CD4-positive, alpha-beta T cell treated with Interleukin-15 for 4 hours (primary cell): Measurements from ENCODE around the gene SHC1.
A peak's percentile ranks its signal among the peaks of the same experiment; 100 is the strongest.

Experiments
- DNase-seq: peaks from one replicate; pipeline ENCODE4 v3.0.0-alpha.2; 2020; ENCODE audit warnings: low spot score

SHC1 gene

GRCh38 chr1:155008015-155008941 lies 37.7 kb upstream of the SHC1 start:
- no peak for DNase-seq

GRCh38 chr1:155007251-155007828 lies 36.8 kb upstream of the SHC1 start:
- DNase-seq, result no peak

GRCh38 chr1:155006601-155007101 lies 36.1 kb upstream of the SHC1 start:
- DNase-seq, result peak; percentile 46

- no peak for DNase-seq
Observed at GRCh38 chr1:155005076-155006011, 34.8 kb upstream of the SHC1 start.

- no peak for DNase-seq
Observed at GRCh38 chr1:155004352-155005075, 34.0 kb upstream of the SHC1 start.

GRCh38 chr1:155003766-155004351 lies 33.3 kb upstream of the SHC1 start:
- DNase-seq, result no peak

GRCh38 chr1:155003227-155003765 lies 32.7 kb upstream of the SHC1 start:
- no peak for DNase-seq

GRCh38 chr1:155002464-155003226 lies 32.1 kb upstream of the SHC1 start, which contains the start of gene ZBTB7B:
ZBTB7B (plus strand) TSS chr1:155002802; CDS start chr1:155014661, 11,859 bp downstream.
- DNase-seq, result no peak

- peak; percentile 98 for DNase-seq
Observed at GRCh38 chr1:155001675-155002463, 31.3 kb upstream of the SHC1 start.

GRCh38 chr1:155001425-155001674 lies 30.8 kb upstream of the SHC1 start:
- DNase-seq, result no peak

GRCh38 chr1:155000726-155001424 lies 30.3 kb upstream of the SHC1 start:
- DNase-seq, result peak; percentile 74

- DNase-seq, result no peak
Observed at GRCh38 chr1:155000411-155000725, 29.8 kb upstream of the SHC1 start.

GRCh38 chr1:154999571-155000410 lies 29.2 kb upstream of the SHC1 start:
- peak; percentile 42 for DNase-seq

- peak; percentile 74 for DNase-seq
Observed at GRCh38 chr1:154998818-154999570, 28.4 kb upstream of the SHC1 start.

- DNase-seq, result no peak
Observed at GRCh38 chr1:154998201-154998780, 27.7 kb upstream of the SHC1 start.

- DNase-seq, result no peak
Observed at GRCh38 chr1:154996966-154997701, 26.6 kb upstream of the SHC1 start.
